HCT116 (cell line): ENCODE results near the gene STK31. TPM values are rescaled to one million over a fixed set of nuclear protein-coding genes. Genes with fewer than 3 reads are reported as not detected.

ENCODE experiments used
- ATAC-seq: fragments of 200-7000 bp; cut with Tn5 transposase; 2 replicates; pipeline ENCODE4 v1.9.1; 2020; ENCODE audit warnings: mild to moderate bottlenecking, moderate library complexity
- BruUV-seq: library from RNA; stranded (reverse); fragments of 400-500 nt; replicated peaks from 2 replicates; lab custom pipeline; 2021; lab: Mats Ljungman, UMichigan
- CTCF ChIA-PET: fragments of 300-600 bp; sonication (Branson Sonifier 250); formaldehyde crosslinking; loops from one replicate; lab custom pipeline; 2021; ENCODE audit warnings: antibody characterized with exemption; lab: Charles Lee
- POLR2A ChIA-PET: fragments of 300-600, 350-600 bp; sonication (Branson Sonifier 250); formaldehyde crosslinking; loops from one replicate; lab custom pipeline; 2021; ENCODE audit warnings: antibody characterized with exemption; lab: Charles Lee
- RAD21 ChIA-PET, 2 experiments: fragments of 300-600 bp; sonication (Branson Sonifier 250); formaldehyde crosslinking; loops; one replicate each; lab custom pipeline; 2023; ENCODE audit warnings: low total read pairs in 2 of 2; ENCODE audit not compliant: uncharacterized antibody in 2 of 2, unreplicated experiment in 2 of 2, low non-redundant PET in 1 of 2; lab: Charles Lee
- DNase-seq: peaks from one replicate; pipeline ENCODE4 v3.0.0-alpha.2; 2010; ENCODE audit warnings: low read depth, low spot score
- H2AFZ ChIP-seq: fragments of 200-600 bp; shearing (Covaris generic), sonication (generic); 2 replicates; pipeline ENCODE4 v1.6.1; 2017; ENCODE audit warnings: low read depth, mixed run types, mixed read lengths, antibody characterized with exemption, low read length; ENCODE audit not compliant: poor library complexity, severe bottlenecking
- H3K27ac ChIP-seq: 2 replicates; pipeline ENCODE4 v1.5.1; 2012; ENCODE audit warnings: low read depth, low read length
- H3K27me3 ChIP-seq: fragments of 200-600 bp; sonication (generic); 2 replicates; pipeline ENCODE4 v1.6.1; 2016; ENCODE audit warnings: mixed run types, low read length, mixed read lengths; ENCODE audit not compliant: insufficient read depth
- H3K36me3 ChIP-seq, 2 experiments: fragments of 200-500 bp in 1 of 2; fragments of 200-600 bp in 1 of 2; sonication (Bioruptor generic) in 1 of 2; sonication (generic) in 1 of 2; 2 replicates each; pipeline versions ENCODE4 v1.5.1 to v1.6.1; 2014 to 2016; ENCODE audit warnings: low read length in 2 of 2, inconsistent platforms in 1 of 2, mixed read lengths in 1 of 2, mixed run types in 1 of 2; ENCODE audit not compliant: insufficient read depth in 2 of 2, control insufficient read depth in 1 of 2
- H3K4me1 ChIP-seq, 2 experiments: fragments of 200-600 bp in 1 of 2; sonication (generic) in 1 of 2; 2 replicates each; pipeline versions ENCODE4 v1.5.1 to v1.6.1; 2012 to 2017; ENCODE audit warnings: low read length in 2 of 2, inconsistent platforms in 1 of 2, mild to moderate bottlenecking in 1 of 2, mixed read lengths in 1 of 2, mixed run types in 1 of 2, moderate library complexity in 1 of 2; ENCODE audit not compliant: insufficient read depth in 2 of 2, control insufficient read depth in 1 of 2
- H3K4me2 ChIP-seq: fragments of 200-600 bp; sonication (generic); 2 replicates; pipeline ENCODE4 v1.6.1; 2017; ENCODE audit warnings: mixed run types, low read length, mixed read lengths
- H3K4me3 ChIP-seq, 2 experiments: fragments of 200-600 bp in 1 of 2; sonication (generic) in 1 of 2; replicated peaks in 1 of 2; 2 replicates each; pipeline ENCODE4 v1.5.1; 2011 to 2016; ENCODE audit warnings: low read length in 2 of 2, control low read depth in 1 of 2, low read depth in 1 of 2, mild to moderate bottlenecking in 1 of 2, mixed read lengths in 1 of 2, mixed run types in 1 of 2
- H3K79me2 ChIP-seq: fragments of 200-600 bp; sonication (generic); 2 replicates; pipeline ENCODE4 v1.6.1; 2017; ENCODE audit warnings: mild to moderate bottlenecking, mixed run types, low read length, moderate library complexity, mixed read lengths; ENCODE audit not compliant: insufficient read depth
- H3K9ac ChIP-seq: fragments of 200-600 bp; sonication (generic); 2 replicates; pipeline ENCODE4 v1.6.1; 2016; ENCODE audit warnings: low read length, mixed read lengths
- H3K9me2 ChIP-seq: fragments of 200-600 bp; sonication (generic), shearing (Covaris generic); 2 replicates; pipeline ENCODE4 v1.6.1; 2017; ENCODE audit warnings: mixed run types, mild to moderate bottlenecking, moderate library complexity; ENCODE audit not compliant: insufficient read depth
- H3K9me3 ChIP-seq, 2 experiments: fragments of 200-500 bp in 1 of 2; fragments of 200-600 bp in 1 of 2; sonication (Bioruptor generic) in 1 of 2; sonication (generic) in 1 of 2; 2 replicates each; pipeline ENCODE4 v1.6.1; 2014 to 2017; ENCODE audit warnings: low read length in 2 of 2, mixed read lengths in 2 of 2, inconsistent platforms in 1 of 2, low read depth in 1 of 2, mild to moderate bottlenecking in 1 of 2, mixed run types in 1 of 2, moderate library complexity in 1 of 2; ENCODE audit not compliant: control insufficient read depth in 1 of 2, insufficient read depth in 1 of 2
- H4K20me1 ChIP-seq: fragments of 200-600 bp; sonication (generic), shearing (Covaris generic); 2 replicates; pipeline ENCODE4 v1.6.1; 2017; ENCODE audit warnings: mixed run types, mild to moderate bottlenecking, moderate library complexity; ENCODE audit not compliant: insufficient read depth
- CBX3 ChIP-seq: IDR thresholded peaks from 2 replicates; pipeline ENCODE4 v1.6.1; 2012; ENCODE audit warnings: low read depth
- ELF1 ChIP-seq: IDR thresholded peaks from 2 replicates; pipeline ENCODE4 v1.6.1; 2012; ENCODE audit warnings: low read depth, borderline replicate concordance
- EZH2 ChIP-seq: fragments of 200-600 bp; sonication (generic); IDR thresholded peaks from 2 replicates; pipeline ENCODE4 v1.6.1; 2017; ENCODE audit warnings: antibody characterized with exemption, mixed run types
- SIN3A ChIP-seq: IDR thresholded peaks from 2 replicates; pipeline ENCODE4 v1.6.1; 2012; ENCODE audit warnings: low read depth
- SP1 ChIP-seq: IDR thresholded peaks from 2 replicates; pipeline ENCODE4 v1.6.1; 2012; ENCODE audit warnings: low read depth
- SRF ChIP-seq: IDR thresholded peaks from 2 replicates; pipeline ENCODE4 v1.6.1; 2012; ENCODE audit warnings: low read depth
- intact Hi-C: fragments of 100-400 bp; cut with micrococcal nuclease; formaldehyde crosslinking; loops from 2 replicates; pipeline ENCODE4 v1.10.0; 2022
- total RNA-seq: library from RNA; stranded (reverse); gene quantifications from one replicate; pipeline ENCODE4 v1.2.1, GENCODE V29; 2021; ENCODE audit not compliant: unreplicated experiment
- TF ChIP-seq, protein P1 (sequence below): IDR thresholded peaks from 2 replicates; pipeline ENCODE4 v1.6.1; 2012
- TF ChIP-seq, protein P2 (sequence below): IDR thresholded peaks from 2 replicates; pipeline ENCODE4 v1.6.1; 2012; ENCODE audit warnings: low read depth
- TF ChIP-seq, protein P3 (sequence below): IDR thresholded peaks from 2 replicates; pipeline ENCODE4 v1.6.1; 2011; ENCODE audit warnings: mild to moderate bottlenecking, low read length, moderate library complexity; ENCODE audit not compliant: insufficient replicate concordance; ENCODE audit errors: extremely low read depth

Gene STK31
- total RNA-seq, 1 experiment from 2014 or later = not detected

DNA sequence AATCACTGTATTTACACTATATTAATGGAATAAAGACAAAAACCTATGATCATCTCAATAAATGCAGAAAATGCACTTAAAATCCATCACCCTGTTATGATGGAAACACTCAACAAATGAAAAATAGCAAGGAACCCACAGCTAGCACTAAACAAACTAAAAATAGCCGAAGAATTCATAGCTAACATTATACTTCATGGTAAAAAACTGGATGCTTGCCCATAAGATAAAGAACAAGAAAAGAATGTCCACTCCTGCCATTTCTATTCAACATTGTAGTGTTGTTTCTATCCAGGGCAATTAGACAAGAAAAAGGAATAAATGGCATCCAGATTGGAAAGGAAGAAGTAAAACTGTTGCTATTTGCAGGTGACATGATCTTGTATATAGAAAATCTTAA, 142.1 kb downstream of the STK31 start:
- BruUV-seq = no TSS peak

DNA sequence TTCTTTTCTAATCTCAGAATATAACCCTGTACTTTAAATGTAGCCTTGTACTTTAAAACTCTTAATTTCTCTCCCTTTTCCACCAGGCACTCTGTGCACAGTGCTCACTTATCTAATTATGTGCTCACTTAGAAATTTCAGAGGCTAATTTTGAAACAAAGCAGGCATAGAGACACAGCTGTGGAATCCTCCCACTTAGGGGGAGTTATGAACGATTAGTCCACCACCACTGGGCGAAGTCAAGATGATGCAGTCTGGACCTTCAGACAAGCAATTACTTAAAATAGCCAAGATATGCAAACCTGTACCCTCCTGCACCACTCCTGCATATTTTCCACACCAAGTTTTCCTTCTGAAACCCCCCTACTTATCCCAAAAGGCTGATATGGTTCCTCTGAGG, 143.0 kb downstream of the STK31 start:
- Histone ChIP-seq H3K4me3 (no peak overlapping the region), H4K20me1 (no peaks in the 10 kb centered on the region), H3K9me3 (no peaks in the 10 kb centered on the region), H3K27ac (no peak overlapping the region), H3K9ac (no peak overlapping the region), H3K4me2 (no peak overlapping the region), H3K27me3 (no peaks in the 10 kb centered on the region), H3K79me2 (no peaks in the 10 kb centered on the region), H2AFZ (no peak overlapping the region), H3K36me3 (no peaks in the 10 kb centered on the region), H3K4me1 (no peaks in the 10 kb centered on the region), H3K9me2 (no peaks in the 10 kb centered on the region)
- no peak for ATAC-seq
- TF ChIP-seq, protein P1, sequence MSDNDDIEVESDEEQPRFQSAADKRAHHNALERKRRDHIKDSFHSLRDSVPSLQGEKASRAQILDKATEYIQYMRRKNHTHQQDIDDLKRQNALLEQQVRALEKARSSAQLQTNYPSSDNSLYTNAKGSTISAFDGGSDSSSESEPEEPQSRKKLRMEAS = no peak
- no peak for TF ChIP-seq SIN3A
- TF ChIP-seq, protein P2, sequence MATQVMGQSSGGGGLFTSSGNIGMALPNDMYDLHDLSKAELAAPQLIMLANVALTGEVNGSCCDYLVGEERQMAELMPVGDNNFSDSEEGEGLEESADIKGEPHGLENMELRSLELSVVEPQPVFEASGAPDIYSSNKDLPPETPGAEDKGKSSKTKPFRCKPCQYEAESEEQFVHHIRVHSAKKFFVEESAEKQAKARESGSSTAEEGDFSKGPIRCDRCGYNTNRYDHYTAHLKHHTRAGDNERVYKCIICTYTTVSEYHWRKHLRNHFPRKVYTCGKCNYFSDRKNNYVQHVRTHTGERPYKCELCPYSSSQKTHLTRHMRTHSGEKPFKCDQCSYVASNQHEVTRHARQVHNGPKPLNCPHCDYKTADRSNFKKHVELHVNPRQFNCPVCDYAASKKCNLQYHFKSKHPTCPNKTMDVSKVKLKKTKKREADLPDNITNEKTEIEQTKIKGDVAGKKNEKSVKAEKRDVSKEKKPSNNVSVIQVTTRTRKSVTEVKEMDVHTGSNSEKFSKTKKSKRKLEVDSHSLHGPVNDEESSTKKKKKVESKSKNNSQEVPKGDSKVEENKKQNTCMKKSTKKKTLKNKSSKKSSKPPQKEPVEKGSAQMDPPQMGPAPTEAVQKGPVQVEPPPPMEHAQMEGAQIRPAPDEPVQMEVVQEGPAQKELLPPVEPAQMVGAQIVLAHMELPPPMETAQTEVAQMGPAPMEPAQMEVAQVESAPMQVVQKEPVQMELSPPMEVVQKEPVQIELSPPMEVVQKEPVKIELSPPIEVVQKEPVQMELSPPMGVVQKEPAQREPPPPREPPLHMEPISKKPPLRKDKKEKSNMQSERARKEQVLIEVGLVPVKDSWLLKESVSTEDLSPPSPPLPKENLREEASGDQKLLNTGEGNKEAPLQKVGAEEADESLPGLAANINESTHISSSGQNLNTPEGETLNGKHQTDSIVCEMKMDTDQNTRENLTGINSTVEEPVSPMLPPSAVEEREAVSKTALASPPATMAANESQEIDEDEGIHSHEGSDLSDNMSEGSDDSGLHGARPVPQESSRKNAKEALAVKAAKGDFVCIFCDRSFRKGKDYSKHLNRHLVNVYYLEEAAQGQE = no peak
- TF ChIP-seq, protein P3, sequence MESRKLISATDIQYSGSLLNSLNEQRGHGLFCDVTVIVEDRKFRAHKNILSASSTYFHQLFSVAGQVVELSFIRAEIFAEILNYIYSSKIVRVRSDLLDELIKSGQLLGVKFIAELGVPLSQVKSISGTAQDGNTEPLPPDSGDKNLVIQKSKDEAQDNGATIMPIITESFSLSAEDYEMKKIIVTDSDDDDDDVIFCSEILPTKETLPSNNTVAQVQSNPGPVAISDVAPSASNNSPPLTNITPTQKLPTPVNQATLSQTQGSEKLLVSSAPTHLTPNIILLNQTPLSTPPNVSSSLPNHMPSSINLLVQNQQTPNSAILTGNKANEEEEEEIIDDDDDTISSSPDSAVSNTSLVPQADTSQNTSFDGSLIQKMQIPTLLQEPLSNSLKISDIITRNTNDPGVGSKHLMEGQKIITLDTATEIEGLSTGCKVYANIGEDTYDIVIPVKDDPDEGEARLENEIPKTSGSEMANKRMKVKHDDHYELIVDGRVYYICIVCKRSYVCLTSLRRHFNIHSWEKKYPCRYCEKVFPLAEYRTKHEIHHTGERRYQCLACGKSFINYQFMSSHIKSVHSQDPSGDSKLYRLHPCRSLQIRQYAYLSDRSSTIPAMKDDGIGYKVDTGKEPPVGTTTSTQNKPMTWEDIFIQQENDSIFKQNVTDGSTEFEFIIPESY = no peak
- no peak for TF ChIP-seq EZH2
- no peak for TF ChIP-seq SP1
- TF ChIP-seq SRF = no peak
- ChIA-PET POLR2A (no interaction called here), RAD21 (no interaction called here), CTCF (interaction anchor here (1.7 kb wide), 1 partner anchor 10 kb away, joined by 3 read pairs; no protein-coding TSS in a partner anchor)
- intact Hi-C loops = no loop called here
- DNase-seq = no peak
- no TSS peak for BruUV-seq

More for the DNA sequence above, 142.1 kb downstream of the STK31 start:
- CTCF ChIA-PET = interaction anchor here (1.7 kb wide), 1 partner anchor 11 kb away, joined by 3 read pairs; no protein-coding TSS in a partner anchor
- no peaks in the 10 kb centered on the region for H4K20me1 ChIP-seq
- no peaks in the 10 kb centered on the region for H3K27me3 ChIP-seq
- no peaks in the 10 kb centered on the region for H3K79me2 ChIP-seq
- no peak overlapping the region for H3K9ac ChIP-seq
- ATAC-seq (no peak), DNase-seq (no peak)
- RAD21 ChIA-PET = no interaction called here
- intact Hi-C loops = no loop called here
- no peaks in the 10 kb centered on the region for H3K9me2 ChIP-seq
- H3K4me1 ChIP-seq = no peaks in the 10 kb centered on the region
- H3K4me2 ChIP-seq = no peak overlapping the region
- POLR2A ChIA-PET = no interaction called here
- H3K9me3 ChIP-seq = no peaks in the 10 kb centered on the region
- TF ChIP-seq CBX3 (no peak), SP1 (no peak), ELF1 (no peak)
- no peak overlapping the region for H3K4me3 ChIP-seq
- H3K27ac ChIP-seq = no peak overlapping the region
- no peak overlapping the region for H2AFZ ChIP-seq
- no peaks in the 10 kb centered on the region for H3K36me3 ChIP-seq
